ENCODE results near the gene SBK2.

SBK2 gene

GRCh38 chr19:55485439-55486011 is 51.4 kb downstream of the SBK2 start:
- DNase-seq: no peak

GRCh38 chr19:55484593-55485438 is 52.1 kb downstream of the SBK2 start, which contains the start of gene NAT14:
Gene NAT14 (plus strand): TSS chr19:55485188. CDS start chr19:55485709, 521 bp downstream.
- peak; percentile 61 for DNase-seq

DNA sequence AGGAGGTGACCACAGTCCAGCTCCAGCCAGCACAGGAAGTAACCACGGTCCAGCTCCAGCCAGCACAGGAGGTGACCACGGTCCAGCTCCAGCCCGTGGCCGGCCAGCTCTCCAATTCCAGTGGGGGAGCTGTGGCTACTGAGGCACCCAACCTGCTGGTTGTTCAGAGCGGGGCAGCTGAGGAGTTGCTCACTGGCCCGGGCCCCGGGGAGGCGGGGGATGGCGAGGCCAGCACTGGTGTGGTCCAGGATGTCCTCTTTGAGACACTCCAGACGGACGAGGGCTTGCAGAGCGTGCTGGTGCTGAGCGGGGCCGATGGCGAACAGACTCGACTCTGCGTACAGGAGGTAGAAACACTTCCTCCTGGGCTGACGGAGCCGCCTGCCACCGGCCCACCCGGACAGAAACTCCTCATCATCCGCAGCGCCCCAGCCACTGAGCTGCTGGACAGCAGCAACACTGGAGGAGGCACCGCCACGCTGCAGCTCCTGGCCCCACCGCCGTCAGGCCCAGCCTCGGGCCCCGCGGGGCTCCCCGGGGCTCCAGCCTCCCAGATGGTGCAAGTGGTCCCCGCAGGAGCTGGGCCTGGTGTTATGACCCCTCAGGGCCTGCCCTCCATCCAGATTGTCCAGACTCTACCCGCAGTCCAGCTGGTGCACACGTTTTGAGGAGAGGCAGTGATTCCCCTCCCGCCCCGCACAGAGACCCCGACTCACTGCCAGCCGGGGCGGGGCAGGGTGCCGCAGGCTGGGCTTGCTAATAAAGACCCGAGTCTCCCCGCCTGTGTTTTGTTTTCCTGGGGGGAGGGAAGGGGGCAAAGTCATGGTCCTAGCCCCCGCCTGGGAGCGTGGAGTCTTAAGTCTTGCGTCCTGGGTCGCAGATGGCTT is 53.0 kb downstream of the SBK2 start:
- no peak for DNase-seq

GRCh38 chr19:55482967-55483705 is 53.8 kb downstream of the SBK2 start:
- DNase-seq: no peak

GRCh38 chr19:55482156-55482961 is 54.6 kb downstream of the SBK2 start:
- DNase-seq: no peak

- DNase-seq: no peak
These were observed 55.2 kb downstream of the SBK2 start for GRCh38 chr19:55481794-55482155.

GRCh38 chr19:55481148-55481793 is 55.7 kb downstream of the SBK2 start:
- DNase-seq: no peak

GRCh38 chr19:55479451-55480230 is 57.3 kb downstream of the SBK2 start:
- no peak for DNase-seq

GRCh38 chr19:55479045-55479444 is 57.9 kb downstream of the SBK2 start:
- DNase-seq: no peak

Data from fibroblast of skin of abdomen (primary cell).